Cerebellar nuclear complex (tissue), 1 donor: ENCODE results near the gene GLG1.
"Not testable (repeated sequence)": the region's sequence is repeated elsewhere in the genome, so short reads cannot be mapped to it uniquely, and the experiment has no call there.

Experiments
- DNase-seq, 2 experiments: peaks; one replicate each; lab custom pipeline; 2025; lab: John Stamatoyannopoulos, UW

Gene GLG1

GRCh38 chr16:74443624-74444346 lies 163.1 kb downstream of the GLG1 start:
- DNase-seq = not testable (repeated sequence)

GRCh38 chr16:74439685-74440084 lies 167.2 kb downstream of the GLG1 start:
- no peak for DNase-seq

- DNase-seq = no peak
These were observed 168.4 kb downstream of the GLG1 start for GRCh38 chr16:74438492-74438979.

- DNase-seq = no peak
These were observed 175.4 kb downstream of the GLG1 start for GRCh38 chr16:74431516-74431915.

- peak in 1 of 2 experiments; percentile 7 for DNase-seq
These were observed 176.7 kb downstream of the GLG1 start for GRCh38 chr16:74430036-74430712.

GRCh38 chr16:74428493-74428892 lies 178.4 kb downstream of the GLG1 start:
- DNase-seq = not testable (repeated sequence)

DNA sequence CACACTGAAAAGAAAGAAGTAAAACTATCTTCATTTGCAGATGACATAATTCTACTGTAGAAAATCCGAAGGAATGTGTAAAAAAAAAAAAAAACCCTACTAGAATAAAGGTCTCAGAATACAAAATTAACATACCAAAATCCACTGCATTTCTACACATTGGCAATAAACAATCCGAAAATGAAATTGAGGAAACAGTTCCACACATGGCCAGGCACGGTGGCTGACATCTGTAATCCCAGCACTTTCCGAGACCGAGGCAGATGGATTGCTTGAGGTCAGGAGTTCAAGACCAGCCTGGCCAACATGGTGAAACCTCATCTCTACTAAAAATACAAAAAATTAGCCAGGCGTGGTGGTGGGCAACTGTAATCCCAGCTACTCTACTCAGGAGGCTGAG lies 181.2 kb downstream of the GLG1 start:
- not testable (repeated sequence) for DNase-seq

- not testable (repeated sequence) for DNase-seq
These were observed 183.2 kb downstream of the GLG1 start for GRCh38 chr16:74423721-74424120.

GRCh38 chr16:74422086-74422485 lies 184.8 kb downstream of the GLG1 start:
- DNase-seq = not testable (repeated sequence)

- not testable (repeated sequence) for DNase-seq
These were observed 185.5 kb downstream of the GLG1 start for GRCh38 chr16:74421482-74421785.

GRCh38 chr16:74420612-74421481 lies 186.1 kb downstream of the GLG1 start, which contains the start of gene CLEC18B:
CLEC18B (minus strand) TSS chr16:74421478; CDS start chr16:74421270, 208 bp downstream.
- peak in 1 of 2 experiments; percentile 20 for DNase-seq

- DNase-seq = not testable (repeated sequence)
These were observed 187.1 kb downstream of the GLG1 start for GRCh38 chr16:74419811-74420210.

- DNase-seq = not testable (repeated sequence)
These were observed 189.0 kb downstream of the GLG1 start for GRCh38 chr16:74417897-74418296.

DNA sequence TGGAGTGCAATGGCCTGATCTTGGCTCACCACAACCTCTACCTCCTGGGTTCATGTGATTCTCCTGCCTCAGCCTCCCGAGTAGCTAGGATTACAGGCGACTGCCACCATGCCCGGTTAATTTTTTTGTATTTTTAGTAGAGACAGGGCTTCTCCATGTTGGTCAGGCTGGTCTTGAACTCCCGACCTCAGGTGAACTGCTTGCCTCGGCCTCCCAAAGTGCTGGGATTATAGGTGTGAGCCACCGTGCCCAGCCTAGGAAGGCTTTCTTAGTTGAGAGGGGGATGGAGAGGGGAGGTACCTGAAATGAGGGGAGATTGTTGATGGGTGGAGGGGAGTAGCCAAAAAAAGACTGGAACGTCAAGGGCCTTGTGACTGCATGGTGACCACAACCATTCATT lies 193.0 kb downstream of the GLG1 start:
- DNase-seq = not testable (repeated sequence)

DNA sequence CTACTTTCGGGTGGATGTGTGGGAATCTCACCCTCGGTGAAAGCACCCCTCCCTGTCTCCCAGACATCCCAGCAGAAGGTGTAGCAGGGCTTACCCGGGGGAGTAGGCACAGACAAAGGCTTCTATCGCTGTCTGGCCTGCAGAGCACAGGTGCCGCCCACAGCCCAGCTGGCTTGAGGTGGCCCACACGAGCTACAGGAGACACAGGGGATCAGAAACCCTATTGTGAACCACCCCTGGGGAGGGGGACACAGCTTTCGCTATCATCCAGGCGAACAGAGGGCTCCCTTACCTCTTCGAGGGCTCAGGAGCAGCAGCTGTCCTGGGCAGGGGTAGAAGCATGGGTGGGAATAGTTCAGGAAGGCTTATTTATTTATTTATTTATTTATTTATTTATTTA lies 193.4 kb downstream of the GLG1 start:
- DNase-seq = not testable (repeated sequence)

DNA sequence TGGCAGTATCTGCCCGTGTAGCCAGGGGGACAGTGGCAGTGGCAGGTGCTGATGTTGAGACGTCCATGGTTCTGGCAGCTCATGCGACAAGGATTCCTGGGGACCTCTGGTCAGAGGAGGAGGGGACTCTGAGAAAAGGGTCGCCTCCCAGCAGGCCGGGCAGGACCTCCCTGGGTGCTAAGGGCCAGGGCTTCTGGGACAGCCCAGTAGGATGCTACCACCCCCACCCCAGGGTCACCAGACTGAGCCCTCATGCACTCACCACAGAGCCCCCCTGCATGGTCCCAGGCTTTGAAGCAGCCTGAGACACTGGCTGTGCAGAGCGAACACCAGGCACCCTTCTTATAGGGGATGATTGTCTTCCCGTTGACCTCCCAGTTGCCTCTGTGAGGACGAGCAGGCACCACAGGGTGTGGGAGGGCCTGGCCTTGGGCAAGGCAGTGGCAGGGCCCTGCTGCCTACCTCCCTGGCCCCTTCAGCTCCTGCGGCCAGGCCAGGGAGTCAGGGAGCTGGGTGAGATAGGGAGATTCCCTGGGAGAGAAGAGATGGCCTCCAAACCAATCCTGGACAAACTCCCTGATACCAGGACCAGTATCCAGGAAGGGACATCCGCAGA lies 194.0 kb downstream of the GLG1 start:
- DNase-seq = not testable (repeated sequence)

DNA sequence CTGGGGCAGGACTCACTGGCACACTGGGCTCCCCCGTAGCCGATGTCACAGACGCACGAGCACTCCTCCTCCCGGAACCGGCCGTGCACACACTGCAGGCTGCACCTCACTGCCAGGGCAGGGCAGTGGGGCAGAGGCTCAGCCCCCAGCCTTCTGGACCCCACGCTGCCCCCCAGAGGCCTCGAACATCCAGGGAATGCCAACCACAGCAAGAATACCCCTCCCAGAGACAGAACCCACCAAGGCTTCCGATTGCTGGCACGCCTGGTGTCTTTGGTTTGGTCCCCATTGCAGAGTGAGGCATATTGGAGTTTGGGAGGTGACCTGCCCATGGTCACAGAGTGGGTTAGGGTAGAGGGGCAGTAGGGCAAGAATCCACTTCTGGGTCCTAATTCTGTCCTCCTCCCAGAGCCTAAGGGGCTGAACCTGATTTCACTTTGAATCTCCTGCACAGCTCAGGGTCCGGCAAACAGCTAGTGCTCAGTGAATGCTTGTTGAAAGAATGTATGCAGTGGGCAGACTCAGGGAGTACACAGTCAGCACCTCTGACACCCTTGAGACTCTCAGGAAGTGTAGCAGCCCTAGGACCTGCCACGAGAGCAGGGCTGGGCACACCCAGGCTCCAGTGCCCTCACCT lies 194.7 kb downstream of the GLG1 start:
- not testable (repeated sequence) for DNase-seq

DNA sequence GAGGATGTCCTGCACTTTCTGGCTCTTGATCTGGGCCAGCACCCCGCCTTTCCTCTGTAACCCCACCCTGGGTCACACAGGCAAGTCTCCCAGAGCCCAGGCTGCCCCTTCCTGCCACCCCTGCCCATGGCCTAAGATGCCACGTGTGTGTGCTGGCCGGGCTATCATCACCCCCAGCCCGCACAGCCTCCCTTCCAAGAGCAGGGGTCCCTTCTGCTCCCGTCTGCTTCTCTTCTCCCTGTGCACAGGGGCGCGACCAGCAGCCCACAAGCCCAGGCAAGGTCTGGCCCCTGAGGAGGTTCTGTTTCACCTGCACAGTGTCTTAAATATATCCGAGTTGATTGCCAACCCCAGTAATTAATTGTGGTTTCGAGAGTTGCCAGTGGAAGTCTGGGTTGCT lies 195.9 kb downstream of the GLG1 start:
- DNase-seq = not testable (repeated sequence)

DNA sequence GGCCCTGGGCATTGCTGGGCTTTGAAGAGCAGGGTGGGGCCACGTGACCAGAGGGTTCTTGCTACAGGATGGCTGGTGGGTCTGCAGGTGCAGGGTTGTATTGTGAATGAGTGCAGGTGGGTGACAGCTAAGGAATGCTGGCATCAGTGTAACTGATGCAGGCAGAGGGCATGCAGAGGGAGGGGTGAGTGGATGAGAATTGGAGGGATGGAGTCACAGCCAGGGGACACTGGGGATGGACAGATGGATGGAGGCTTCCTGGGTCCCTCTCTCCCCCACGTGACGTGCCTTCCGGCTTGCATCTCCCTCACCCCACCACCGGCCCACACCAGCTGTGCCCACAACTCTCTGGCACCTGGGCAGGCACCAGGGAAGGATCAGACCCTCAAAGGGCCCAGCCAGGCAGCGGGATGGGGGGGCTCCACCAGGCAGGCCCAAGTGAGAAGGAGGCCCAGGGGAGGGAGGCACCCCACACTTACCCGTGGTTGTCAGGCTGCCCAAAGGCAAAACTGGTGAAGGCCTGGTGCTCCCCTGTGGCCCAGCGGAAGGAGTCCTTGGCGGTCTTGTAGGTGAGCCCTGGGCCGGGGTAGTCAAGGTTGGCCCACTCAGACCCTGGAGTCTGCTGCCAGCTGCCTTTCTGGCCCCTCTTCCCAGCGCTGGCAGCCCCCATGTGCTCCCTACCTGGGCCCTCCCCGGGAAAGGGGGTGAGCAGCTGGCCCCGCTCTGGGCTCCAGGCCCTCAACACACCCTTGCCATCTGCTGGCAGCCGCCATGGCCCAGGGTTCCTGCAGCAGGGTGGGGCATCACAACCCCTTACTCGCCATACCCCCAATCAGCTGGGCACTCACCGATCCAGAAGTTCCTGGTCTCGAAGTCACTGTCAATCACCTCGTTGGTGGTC lies 196.6 kb downstream of the GLG1 start:
- DNase-seq = not testable (repeated sequence)
